ENCODE data around the gene MAML2. TPM values are rescaled to one million over a fixed set of nuclear protein-coding genes. Genes with fewer than 3 reads are reported as not detected.
A peak's percentile ranks its signal among the peaks of the same experiment; 100 is the strongest.

The MAML2 gene
- polyA plus RNA-seq, 3 donors: 0.57 to 7.6 (median 1.2) TPM

DNA sequence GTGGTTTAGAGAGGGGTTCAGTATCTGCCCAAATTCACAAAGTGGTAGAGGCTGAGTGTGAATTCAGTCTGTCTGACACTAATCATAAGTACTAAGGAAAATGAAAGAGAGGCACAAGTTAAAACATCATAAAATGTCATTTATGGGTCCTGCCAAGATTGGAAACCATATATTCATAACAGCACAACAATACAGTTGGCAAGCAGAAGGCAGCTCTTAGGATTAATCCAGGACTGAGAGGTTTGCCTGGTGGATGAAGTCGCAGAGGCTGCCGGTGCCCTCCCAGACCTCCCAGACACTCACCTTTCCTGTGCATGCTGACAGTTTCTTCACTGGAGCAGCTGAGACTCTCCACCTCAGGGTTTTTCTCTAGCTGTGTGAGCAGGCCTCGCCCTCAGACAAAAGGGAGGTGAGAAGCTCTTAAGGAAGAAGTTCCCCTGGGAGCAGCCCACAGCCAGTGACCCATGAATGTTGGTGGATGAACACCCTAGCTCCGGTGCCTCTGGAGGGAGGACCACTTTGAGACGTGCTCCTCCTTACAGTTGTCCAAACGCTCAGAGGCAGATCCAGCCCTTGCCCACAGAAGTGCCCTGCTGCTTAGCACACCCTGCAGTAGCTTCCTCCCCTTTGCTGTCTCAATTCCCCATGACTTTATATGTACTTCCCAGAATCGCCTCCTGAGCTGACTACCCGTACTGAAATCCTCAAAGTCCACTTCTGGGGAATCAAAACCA lies 43.7 kb downstream of the MAML2 start:
- no peak overlapping the region for H2AFZ ChIP-seq (ENCODE audit: insufficient read depth, low read depth, low read length, poor library complexity, severe bottlenecking)
- H3K4me2 ChIP-seq (replicated peaks; ENCODE audit: extremely low read depth, low read length, poor library complexity, severe bottlenecking): no peak overlapping the region
- H3K9me3 ChIP-seq (replicated peaks in 1 of 2; ENCODE audit: control insufficient read depth in 1 of 2, insufficient read depth in 1 of 2, low read length in 2 of 2): no peaks in the 10 kb centered on the region
- no peak overlapping the region for H3K9ac ChIP-seq (ENCODE audit: insufficient read depth, low read length, poor library complexity, severe bottlenecking)
- TF ChIP-seq, protein P1, sequence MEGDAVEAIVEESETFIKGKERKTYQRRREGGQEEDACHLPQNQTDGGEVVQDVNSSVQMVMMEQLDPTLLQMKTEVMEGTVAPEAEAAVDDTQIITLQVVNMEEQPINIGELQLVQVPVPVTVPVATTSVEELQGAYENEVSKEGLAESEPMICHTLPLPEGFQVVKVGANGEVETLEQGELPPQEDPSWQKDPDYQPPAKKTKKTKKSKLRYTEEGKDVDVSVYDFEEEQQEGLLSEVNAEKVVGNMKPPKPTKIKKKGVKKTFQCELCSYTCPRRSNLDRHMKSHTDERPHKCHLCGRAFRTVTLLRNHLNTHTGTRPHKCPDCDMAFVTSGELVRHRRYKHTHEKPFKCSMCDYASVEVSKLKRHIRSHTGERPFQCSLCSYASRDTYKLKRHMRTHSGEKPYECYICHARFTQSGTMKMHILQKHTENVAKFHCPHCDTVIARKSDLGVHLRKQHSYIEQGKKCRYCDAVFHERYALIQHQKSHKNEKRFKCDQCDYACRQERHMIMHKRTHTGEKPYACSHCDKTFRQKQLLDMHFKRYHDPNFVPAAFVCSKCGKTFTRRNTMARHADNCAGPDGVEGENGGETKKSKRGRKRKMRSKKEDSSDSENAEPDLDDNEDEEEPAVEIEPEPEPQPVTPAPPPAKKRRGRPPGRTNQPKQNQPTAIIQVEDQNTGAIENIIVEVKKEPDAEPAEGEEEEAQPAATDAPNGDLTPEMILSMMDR (IDR thresholded peaks at IDR 0.05): no peak
- H3K27ac ChIP-seq (ENCODE audit: low read depth in 1 of 2, low read length in 2 of 2): peak overlapping the region; percentile 13 to 35
- no peaks in the 10 kb centered on the region for H3K36me3 ChIP-seq (replicated peaks in 1 of 2; ENCODE audit: control insufficient read depth in 1 of 2, insufficient read depth in 2 of 2, low read length in 2 of 2)
- peaks cover 14 to 21% of the 10 kb centered on the region in 2 donors for H3K4me1 ChIP-seq (ENCODE audit: control insufficient read depth in 1 of 2, insufficient read depth in 2 of 2, low read length in 2 of 2)
- H3K9me3 Mint-ChIP-seq: no peaks in the 10 kb centered on the region
- H3K4me3 Mint-ChIP-seq: no peak overlapping the region
- no peaks in the 10 kb centered on the region for H3K27me3 ChIP-seq (ENCODE audit: control insufficient read depth in 2 of 2, insufficient read depth in 2 of 2, low read length in 2 of 2)
- WGBS (ENCODE audit: insufficient coverage): 59% methylated on average over 5 of the region's 8 CpGs
- H4K20me1 ChIP-seq (ENCODE audit: insufficient read depth, low read length): peaks cover 8% of the 10 kb centered on the region
- DNase-seq: peak; percentile 15 to 70 (median 24)
- no peaks in the 10 kb centered on the region for H3K79me2 ChIP-seq (ENCODE audit: insufficient read depth, low read length)
- H3K27me3 Mint-ChIP-seq (ENCODE audit: low read depth in 3 of 3): peaks cover 0 to 2% (median 2%) of the 10 kb centered on the region in 3 donors
- no peak overlapping the region for H3K4me3 ChIP-seq (replicated peaks in 1 of 3; ENCODE audit: low read depth in 2 of 3, low read length in 3 of 3)
- peak overlapping the region; percentile 8 to 78 (median 63) for H3K27ac Mint-ChIP-seq
- peaks cover 29% of the 10 kb centered on the region for H3K4me1 Mint-ChIP-seq
- H3K36me3 Mint-ChIP-seq: peaks cover 7 to 12% of the 10 kb centered on the region in 2 donors
- intact Hi-C loops (cut with micrococcal nuclease): no loop called here

DNA sequence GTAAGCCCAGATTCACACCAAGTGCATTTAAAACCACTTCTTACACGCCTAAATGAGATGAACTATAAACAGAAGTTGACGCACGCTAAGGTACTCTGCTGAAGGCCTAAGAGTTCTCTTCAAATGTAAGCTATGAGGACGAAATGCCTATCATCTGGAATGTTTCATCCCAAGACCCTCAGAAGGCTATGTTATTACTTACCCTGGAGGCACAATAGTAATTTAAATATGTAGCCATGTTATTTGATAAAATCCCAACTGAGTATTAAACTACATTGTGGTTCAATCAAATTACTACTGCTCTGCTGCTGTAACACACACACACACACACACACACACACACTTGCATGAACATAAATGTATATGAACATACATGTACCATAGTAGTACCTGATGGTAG lies 47.6 kb downstream of the MAML2 start:
- no peak overlapping the region for H3K4me3 Mint-ChIP-seq
- TF ChIP-seq, protein P1 (IDR thresholded peaks at IDR 0.05): no peak

More for the DNA sequence above, 47.6 kb downstream of the MAML2 start:
- Histone ChIP-seq H3K79me2 (ENCODE audit: insufficient read depth, low read length) (no peaks in the 10 kb centered on the region), H3K9ac (ENCODE audit: insufficient read depth, low read length, poor library complexity, severe bottlenecking) (no peak overlapping the region), H4K20me1 (ENCODE audit: insufficient read depth, low read length) (no peaks in the 10 kb centered on the region), H2AFZ (ENCODE audit: insufficient read depth, low read depth, low read length, poor library complexity, severe bottlenecking) (no peak overlapping the region), H3K4me2 (replicated peaks; ENCODE audit: extremely low read depth, low read length, poor library complexity, severe bottlenecking) (no peak overlapping the region), H3K4me3 (replicated peaks in 1 of 3; ENCODE audit: low read depth in 2 of 3, low read length in 3 of 3) (no peak overlapping the region), H3K27me3 (ENCODE audit: control insufficient read depth in 2 of 2, insufficient read depth in 2 of 2, low read length in 2 of 2) (no peaks in the 10 kb centered on the region), H3K9me3 (replicated peaks in 1 of 2; ENCODE audit: control insufficient read depth in 1 of 2, insufficient read depth in 1 of 2, low read length in 2 of 2) (no peaks in the 10 kb centered on the region), H3K27ac (ENCODE audit: low read depth in 1 of 2, low read length in 2 of 2) (no peak overlapping the region), H3K36me3 (replicated peaks in 1 of 2; ENCODE audit: control insufficient read depth in 1 of 2, insufficient read depth in 2 of 2, low read length in 2 of 2) (no peaks in the 10 kb centered on the region), H3K4me1 (ENCODE audit: control insufficient read depth in 1 of 2, insufficient read depth in 2 of 2, low read length in 2 of 2) (peaks cover 13 to 14% of the 10 kb centered on the region in 2 donors)
- no peak for DNase-seq
- Mint-ChIP-seq H3K4me1 (peaks cover 27% of the 10 kb centered on the region), H3K27me3 (ENCODE audit: low read depth in 3 of 3) (peaks cover 0 to 2% (median 0%) of the 10 kb centered on the region in 3 donors), H3K9me3 (no peaks in the 10 kb centered on the region), H3K36me3 (peaks cover 7 to 10% of the 10 kb centered on the region in 2 donors), H3K27ac (peak overlapping the region in 1 of 7 donors; percentile 33)
- WGBS (ENCODE audit: insufficient coverage): no CpG with 5 or more reads among the region's 4 CpGs
- intact Hi-C loops (cut with micrococcal nuclease): no loop called here
